ENCODE results near the gene LRRTM3. TPM values are rescaled to one million over a fixed set of nuclear protein-coding genes. Genes with fewer than 3 reads are reported as not detected.

The LRRTM3 gene
- total and polyA plus RNA-seq, 2 experiments from 2014 or later: not detected

DNA sequence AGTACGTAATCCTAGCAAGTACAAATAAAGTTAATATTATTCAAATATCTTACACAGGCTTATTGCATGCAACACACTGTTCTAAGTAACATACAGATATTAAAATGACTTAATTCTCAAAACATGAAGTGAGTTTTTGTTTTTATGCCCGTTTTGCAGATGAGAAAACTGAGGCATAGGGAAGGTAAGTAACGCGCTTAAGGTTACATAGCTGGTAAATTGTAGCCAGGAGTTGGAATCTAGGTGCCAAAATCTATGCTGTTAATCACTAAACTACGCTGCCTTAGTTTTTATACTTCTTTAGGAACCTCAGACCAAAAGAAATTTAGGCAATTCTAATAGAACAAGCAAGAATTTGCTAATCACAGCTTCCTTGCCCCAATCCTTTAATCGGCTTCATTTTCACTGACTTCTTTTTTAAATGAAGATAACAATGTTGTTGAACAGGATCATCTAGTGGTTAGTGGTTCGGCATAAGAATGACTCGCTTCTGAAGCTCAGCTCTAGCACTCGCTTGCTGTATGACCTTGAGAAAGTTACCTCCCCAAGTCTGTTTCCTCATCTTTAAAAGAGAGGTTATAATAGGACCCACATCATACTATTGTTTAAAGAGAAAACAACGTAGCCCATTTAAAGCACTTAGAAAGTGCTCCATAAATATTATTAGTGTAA is 1.0 kb upstream of the LRRTM3 start:
- no peak overlapping the region for H3K27ac ChIP-seq
- DNase-seq: no peak
- WGBS, 2 experiments (ENCODE audit: low coverage in 1 of 2, low lambda C conversion rate in 2 of 2, missing lambda C conversion rate in 2 of 2): 36 to 43% methylated on average over 10 of the region's 10 CpGs
- H3K79me2 ChIP-seq (ENCODE audit: insufficient read depth): no peaks in the 10 kb centered on the region
- no peaks in the 10 kb centered on the region for H3K9me2 ChIP-seq (ENCODE audit: insufficient read depth)
- no peaks in the 10 kb centered on the region for H4K20me1 ChIP-seq (ENCODE audit: insufficient read depth)
- H3K36me3 ChIP-seq (ENCODE audit: low read depth): no peaks in the 10 kb centered on the region
- no peak overlapping the region for H3K4me3 ChIP-seq
- no peak for TF ChIP-seq EZH2 (IDR thresholded peaks at IDR 0.05; ENCODE audit: insufficient read depth, poor library complexity, severe bottlenecking)
- no peak for TF ChIP-seq EZH2phosphoT487 (IDR thresholded peaks at IDR 0.05; ENCODE audit: insufficient read depth, low read depth)
- no peak overlapping the region for H2AFZ ChIP-seq
- no peaks in the 10 kb centered on the region for H3K4me1 ChIP-seq (ENCODE audit: insufficient read depth)
- in situ Hi-C loops (cut with MboI): no loop called here
- no peak overlapping the region for H3K9ac ChIP-seq
- H3K4me2 ChIP-seq (ENCODE audit: unreplicated experiment): no peak overlapping the region
- H3F3A ChIP-seq (ENCODE audit: insufficient read depth): no peaks in the 10 kb centered on the region
- no peaks in the 10 kb centered on the region for H3K9me3 ChIP-seq (ENCODE audit: low read depth)
- H3K27me3 ChIP-seq (replicated peaks; ENCODE audit: insufficient read depth): peaks cover 31% of the 10 kb centered on the region

- H3K4me3 ChIP-seq: no peak overlapping the region
- H3K27me3 ChIP-seq (replicated peaks; ENCODE audit: insufficient read depth): peaks cover 31% of the 10 kb centered on the region
- no peak overlapping the region for H3K4me2 ChIP-seq (ENCODE audit: unreplicated experiment)
- no peaks in the 10 kb centered on the region for H3K4me1 ChIP-seq (ENCODE audit: insufficient read depth)
- H3K36me3 ChIP-seq (ENCODE audit: low read depth): no peaks in the 10 kb centered on the region
- no peaks in the 10 kb centered on the region for H3K9me2 ChIP-seq (ENCODE audit: insufficient read depth)
- TF ChIP-seq EZH2 (IDR thresholded peaks at IDR 0.05; ENCODE audit: insufficient read depth, poor library complexity, severe bottlenecking) (no peak), EZH2phosphoT487 (IDR thresholded peaks at IDR 0.05; ENCODE audit: insufficient read depth, low read depth) (no peak)
- in situ Hi-C loops (cut with MboI): no loop called here
- H3F3A ChIP-seq (ENCODE audit: insufficient read depth): no peaks in the 10 kb centered on the region
- no peak for DNase-seq
- H3K9me3 ChIP-seq (ENCODE audit: low read depth): no peaks in the 10 kb centered on the region
- WGBS, 2 experiments (ENCODE audit: low coverage in 1 of 2, low lambda C conversion rate in 2 of 2, missing lambda C conversion rate in 2 of 2): 13 to 14% methylated on average over 7 of the region's 7 CpGs
- no peaks in the 10 kb centered on the region for H3K79me2 ChIP-seq (ENCODE audit: insufficient read depth)
- H4K20me1 ChIP-seq (ENCODE audit: insufficient read depth): no peaks in the 10 kb centered on the region
- no peak overlapping the region for H3K27ac ChIP-seq
- H3K9ac ChIP-seq: no peak overlapping the region
- no peak overlapping the region for H2AFZ ChIP-seq
Measured at GRCh38 chr10:66925373-66925772, 463 bp upstream of the LRRTM3 start.

DNA sequence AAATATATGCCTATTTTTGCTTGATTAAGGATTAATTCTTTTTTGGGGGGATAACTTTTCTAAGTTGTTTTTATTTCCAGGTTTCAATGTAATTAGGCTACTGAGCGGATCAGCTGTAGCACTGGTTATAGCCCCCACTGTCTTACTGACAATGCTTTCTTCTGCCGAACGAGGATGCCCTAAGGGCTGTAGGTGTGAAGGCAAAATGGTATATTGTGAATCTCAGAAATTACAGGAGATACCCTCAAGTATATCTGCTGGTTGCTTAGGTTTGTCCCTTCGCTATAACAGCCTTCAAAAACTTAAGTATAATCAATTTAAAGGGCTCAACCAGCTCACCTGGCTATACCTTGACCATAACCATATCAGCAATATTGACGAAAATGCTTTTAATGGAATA is 1.0 kb downstream of the LRRTM3 start:
- in situ Hi-C loops (cut with MboI): no loop called here
- Histone ChIP-seq H3K36me3 (ENCODE audit: low read depth) (no peaks in the 10 kb centered on the region), H3K27me3 (replicated peaks; ENCODE audit: insufficient read depth) (peaks cover 31% of the 10 kb centered on the region), H3K9me3 (ENCODE audit: low read depth) (no peaks in the 10 kb centered on the region), H4K20me1 (ENCODE audit: insufficient read depth) (no peaks in the 10 kb centered on the region), H3K4me3 (no peak overlapping the region), H3K9ac (no peak overlapping the region), H3K4me2 (ENCODE audit: unreplicated experiment) (no peak overlapping the region), H2AFZ (no peak overlapping the region), H3K27ac (no peak overlapping the region), H3K79me2 (ENCODE audit: insufficient read depth) (no peaks in the 10 kb centered on the region), H3F3A (ENCODE audit: insufficient read depth) (no peaks in the 10 kb centered on the region), H3K9me2 (ENCODE audit: insufficient read depth) (no peaks in the 10 kb centered on the region), H3K4me1 (ENCODE audit: insufficient read depth) (no peaks in the 10 kb centered on the region)
- no peak for DNase-seq
- WGBS, 2 experiments (ENCODE audit: low coverage in 1 of 2, low lambda C conversion rate in 2 of 2, missing lambda C conversion rate in 2 of 2): 46 to 47% methylated on average over 5 of the region's 5 CpGs
- no peak for TF ChIP-seq EZH2 (IDR thresholded peaks at IDR 0.05; ENCODE audit: insufficient read depth, poor library complexity, severe bottlenecking)
- no peak for TF ChIP-seq EZH2phosphoT487 (IDR thresholded peaks at IDR 0.05; ENCODE audit: insufficient read depth, low read depth)

DNA sequence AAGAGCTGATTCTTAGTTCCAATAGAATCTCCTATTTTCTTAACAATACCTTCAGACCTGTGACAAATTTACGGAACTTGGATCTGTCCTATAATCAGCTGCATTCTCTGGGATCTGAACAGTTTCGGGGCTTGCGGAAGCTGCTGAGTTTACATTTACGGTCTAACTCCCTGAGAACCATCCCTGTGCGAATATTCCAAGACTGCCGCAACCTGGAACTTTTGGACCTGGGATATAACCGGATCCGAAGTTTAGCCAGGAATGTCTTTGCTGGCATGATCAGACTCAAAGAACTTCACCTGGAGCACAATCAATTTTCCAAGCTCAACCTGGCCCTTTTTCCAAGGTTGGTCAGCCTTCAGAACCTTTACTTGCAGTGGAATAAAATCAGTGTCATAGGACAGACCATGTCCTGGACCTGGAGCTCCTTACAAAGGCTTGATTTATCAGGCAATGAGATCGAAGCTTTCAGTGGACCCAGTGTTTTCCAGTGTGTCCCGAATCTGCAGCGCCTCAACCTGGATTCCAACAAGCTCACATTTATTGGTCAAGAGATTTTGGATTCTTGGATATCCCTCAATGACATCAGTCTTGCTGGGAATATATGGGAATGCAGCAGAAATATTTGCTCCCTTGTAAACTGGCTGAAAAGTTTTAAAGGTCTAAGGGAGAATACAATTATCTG is 1.6 kb downstream of the LRRTM3 start:
- no peak overlapping the region for H3K9ac ChIP-seq
- no peaks in the 10 kb centered on the region for H3K9me3 ChIP-seq (ENCODE audit: low read depth)
- H3K4me2 ChIP-seq (ENCODE audit: unreplicated experiment): no peak overlapping the region
- WGBS, 2 experiments (ENCODE audit: low coverage in 1 of 2, low lambda C conversion rate in 2 of 2, missing lambda C conversion rate in 2 of 2): 52 to 58% methylated on average over 11 of the region's 11 CpGs
- TF ChIP-seq EZH2phosphoT487 (IDR thresholded peaks at IDR 0.05; ENCODE audit: insufficient read depth, low read depth) (no peak), EZH2 (IDR thresholded peaks at IDR 0.05; ENCODE audit: insufficient read depth, poor library complexity, severe bottlenecking) (no peak)
- no peak overlapping the region for H3K4me3 ChIP-seq
- H3K36me3 ChIP-seq (ENCODE audit: low read depth): no peaks in the 10 kb centered on the region
- in situ Hi-C loops (cut with MboI): no loop called here
- no peaks in the 10 kb centered on the region for H3K4me1 ChIP-seq (ENCODE audit: insufficient read depth)
- peaks cover 31% of the 10 kb centered on the region for H3K27me3 ChIP-seq (replicated peaks; ENCODE audit: insufficient read depth)
- no peaks in the 10 kb centered on the region for H3K79me2 ChIP-seq (ENCODE audit: insufficient read depth)
- H2AFZ ChIP-seq: no peak overlapping the region; the same call in 1 of the 2 replicates
- H3F3A ChIP-seq (ENCODE audit: insufficient read depth): no peaks in the 10 kb centered on the region
- no peak for DNase-seq
- no peaks in the 10 kb centered on the region for H3K9me2 ChIP-seq (ENCODE audit: insufficient read depth)
- no peaks in the 10 kb centered on the region for H4K20me1 ChIP-seq (ENCODE audit: insufficient read depth)
- no peak overlapping the region for H3K27ac ChIP-seq

Data from GM23248 (cell line).